Neural cell (in vitro differentiated cells): ENCODE results near the gene MACROH2A1. TPM values are rescaled to one million over a fixed set of nuclear protein-coding genes. Genes with fewer than 3 reads are reported as not detected.

Experiments used
- H2AFZ ChIP-seq: fragments of 200-600, 300-800 bp; sonication (generic), shearing (Covaris generic); 2 replicates; pipeline ENCODE4 v1.6.0; 2014; ENCODE audit warnings: low read depth, mild to moderate bottlenecking, antibody characterized with exemption, low read length, moderate library complexity
- H3F3A ChIP-seq: fragments of 200-600 bp; shearing (Covaris generic); 2 replicates; pipeline ENCODE4 v1.6.1; 2016; ENCODE audit warnings: mild to moderate bottlenecking, moderate library complexity, mixed read lengths, antibody characterized with exemption, low read length; ENCODE audit not compliant: insufficient read depth, poor library complexity, severe bottlenecking
- H3K27ac ChIP-seq: fragments of 200-600, 300-800 bp; sonication (generic), shearing (Covaris generic); 2 replicates; pipeline ENCODE4 v1.5.1; 2014; ENCODE audit warnings: mild to moderate bottlenecking, low read length, moderate library complexity
- H3K27me3 ChIP-seq: fragments of 300-800, 200-600 bp; sonication (generic), shearing (Covaris generic); 2 replicates; pipeline ENCODE4 v1.6.0; 2014; ENCODE audit warnings: mild to moderate bottlenecking, low read depth, low read length, moderate library complexity; ENCODE audit not compliant: insufficient read depth
- H3K36me3 ChIP-seq: fragments of 300-800, 200-600 bp; sonication (generic), shearing (Covaris generic); 2 replicates; pipeline ENCODE4 v1.5.1; 2014; ENCODE audit warnings: mild to moderate bottlenecking, antibody characterized with exemption, low read length, moderate library complexity; ENCODE audit not compliant: insufficient read depth
- H3K4me2 ChIP-seq: fragments of 300-800, 200-600 bp; sonication (generic), shearing (Covaris generic); 2 replicates; pipeline ENCODE4 v1.6.0; 2014; ENCODE audit warnings: mild to moderate bottlenecking, low read length
- H3K4me3 ChIP-seq: fragments of 300-800, 200-600 bp; sonication (generic), shearing (Covaris generic); 2 replicates; pipeline ENCODE4 v1.5.1; 2014; ENCODE audit warnings: mild to moderate bottlenecking, low read length, moderate library complexity
- H3K79me2 ChIP-seq: fragments of 200-600 bp; shearing (Covaris generic); replicated peaks from 2 replicates; pipeline ENCODE4 v1.6.0; 2014; ENCODE audit warnings: mild to moderate bottlenecking, low read length, moderate library complexity; ENCODE audit not compliant: insufficient read depth
- H3K9ac ChIP-seq: fragments of 300-800, 200-600 bp; sonication (generic), shearing (Covaris generic); 2 replicates; pipeline ENCODE4 v1.6.1; 2016; ENCODE audit warnings: mild to moderate bottlenecking, low read length, mixed read lengths
- H3K9me2 ChIP-seq: fragments of 200-600 bp; shearing (Covaris generic); 2 replicates; pipeline ENCODE4 v1.6.1; 2016; ENCODE audit warnings: mild to moderate bottlenecking, low read length, mixed read lengths; ENCODE audit not compliant: insufficient read depth
- H3K9me3 ChIP-seq: fragments of 200-600, 300-800 bp; sonication (generic), shearing (Covaris generic); 2 replicates; pipeline ENCODE4 v1.6.1; 2016; ENCODE audit warnings: mild to moderate bottlenecking, mixed run types, low read length, moderate library complexity, mixed read lengths
- H4K20me1 ChIP-seq: fragments of 200-600 bp; shearing (Covaris generic); 2 replicates; pipeline ENCODE4 v1.6.1; 2016; ENCODE audit warnings: mild to moderate bottlenecking, mixed run types; ENCODE audit not compliant: insufficient read depth
- CTCF ChIP-seq: fragments of 450-650 bp; IDR thresholded peaks from 2 replicates; pipeline ENCODE4 v1.5.1; 2014; ENCODE audit warnings: antibody characterized with exemption, mild to moderate bottlenecking, moderate library complexity; ENCODE audit not compliant: poor library complexity, severe bottlenecking
- EP300 ChIP-seq: fragments of 450-650 bp; conservative IDR thresholded peaks from 2 replicates; pipeline ENCODE4 v1.6.1; 2014; ENCODE audit warnings: antibody characterized with exemption, mild to moderate bottlenecking, moderate library complexity; ENCODE audit not compliant: poor library complexity, severe bottlenecking
- EZH2 ChIP-seq: fragments of 200-600, 300-800 bp; shearing (Covaris generic), sonication (generic); IDR thresholded peaks from 2 replicates; pipeline ENCODE4 v1.6.1; 2014; ENCODE audit warnings: antibody characterized with exemption, low read length, borderline replicate concordance, mild to moderate bottlenecking; ENCODE audit not compliant: insufficient read depth, poor library complexity, severe bottlenecking
- MXI1 ChIP-seq: fragments of 450-650 bp; conservative IDR thresholded peaks from 2 replicates; pipeline ENCODE4 v1.6.1; 2014; ENCODE audit warnings: antibody characterized with exemption, mild to moderate bottlenecking; ENCODE audit not compliant: poor library complexity, severe bottlenecking
- POLR2AphosphoS5 ChIP-seq: IDR thresholded peaks from 2 replicates; pipeline ENCODE4 v1.6.1; 2012
- RAD21 ChIP-seq: fragments of 450-650 bp; conservative IDR thresholded peaks from 2 replicates; pipeline ENCODE4 v1.6.1; 2014; ENCODE audit warnings: antibody characterized with exemption, mild to moderate bottlenecking, moderate library complexity
- REST ChIP-seq: IDR thresholded peaks from 2 replicates; pipeline ENCODE4 v1.6.1; 2012; ENCODE audit warnings: borderline replicate concordance
- SMC3 ChIP-seq: fragments of 450-650 bp; conservative IDR thresholded peaks from 2 replicates; pipeline ENCODE4 v1.6.1; 2014; ENCODE audit warnings: antibody characterized with exemption, mild to moderate bottlenecking, moderate library complexity; ENCODE audit not compliant: poor library complexity
- TAF1 ChIP-seq: IDR thresholded peaks from 2 replicates; pipeline ENCODE4 v1.6.1; 2012; ENCODE audit warnings: low read depth
- polyA plus RNA-seq: library from polyadenylated mRNA; depleted of rRNA; stranded (reverse); fragments of >200 nt; gene quantifications from 2 replicates; pipeline ENCODE4 v1.2.3, GENCODE V29; 2014

The MACROH2A1 gene
- polyA plus RNA-seq, 1 donor from 2014 or later, result 351 TPM

GRCh38 chr5:135400866-135401265 lies 1.8 kb upstream of the MACROH2A1 start:
- Histone ChIP-seq H3K4me3 (no peak overlapping the region), H3F3A (no peaks in the 10 kb centered on the region), H3K4me2 (no peak overlapping the region), H3K9ac (no peak overlapping the region), H3K27me3 (no peaks in the 10 kb centered on the region), H3K79me2 (peaks cover 33% of the 10 kb centered on the region), H2AFZ (no peak overlapping the region), H3K9me3 (no peaks in the 10 kb centered on the region), H4K20me1 (no peaks in the 10 kb centered on the region), H3K27ac (no peak overlapping the region), H3K36me3 (no peaks in the 10 kb centered on the region), H3K9me2 (no peaks in the 10 kb centered on the region)
- no peak for TF ChIP-seq SMC3
- TF ChIP-seq EP300, result no peak
- TF ChIP-seq MXI1, result no peak
- no peak for TF ChIP-seq REST
- no peak for TF ChIP-seq CTCF
- no peak for TF ChIP-seq TAF1
- TF ChIP-seq POLR2AphosphoS5, result no peak
- TF ChIP-seq EZH2, result no peak
- TF ChIP-seq RAD21, result no peak

DNA sequence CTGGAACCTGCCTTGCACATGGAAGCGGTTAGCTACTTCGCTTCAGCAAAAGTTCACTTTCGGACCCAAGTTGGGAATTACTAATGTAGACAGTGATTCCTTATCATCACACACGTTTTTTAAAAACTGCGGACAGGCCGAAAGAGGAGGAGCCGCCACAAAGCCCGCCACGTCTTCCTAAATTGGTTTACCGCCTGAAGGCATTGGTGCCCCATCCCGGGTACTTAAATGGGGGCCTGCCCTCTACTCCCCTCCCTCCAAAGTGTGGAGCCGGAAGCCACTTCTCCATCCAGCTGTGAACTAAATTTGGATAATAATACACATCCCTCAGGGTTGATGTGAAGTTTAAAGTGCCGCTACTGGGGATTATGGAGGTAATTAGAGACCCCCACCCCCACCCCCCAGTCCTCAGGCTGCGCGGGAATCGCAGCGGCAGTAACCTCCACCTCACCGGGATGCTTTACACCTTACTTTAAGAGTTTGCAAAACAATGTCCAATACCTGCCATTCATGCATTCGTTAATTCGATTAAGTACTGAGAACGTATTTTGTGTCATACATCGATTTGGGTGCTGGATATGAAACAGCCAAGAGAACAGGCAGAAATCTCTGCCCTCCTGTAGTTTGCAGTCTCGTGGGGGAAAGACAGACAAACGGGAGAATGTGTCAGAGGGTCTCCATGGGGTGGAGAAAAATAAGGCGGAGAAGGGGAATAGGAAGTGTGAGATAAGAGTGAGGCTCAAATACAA lies 937 bp upstream of the MACROH2A1 start:
- no peaks in the 10 kb centered on the region for H3K9me2 ChIP-seq
- no peaks in the 10 kb centered on the region for H3K27me3 ChIP-seq
- H2AFZ ChIP-seq, result peak overlapping the region; percentile 98
- no peaks in the 10 kb centered on the region for H3K9me3 ChIP-seq
- H3K4me2 ChIP-seq, result peak overlapping the region; percentile 74
- H4K20me1 ChIP-seq, result no peaks in the 10 kb centered on the region
- peak overlapping the region; percentile 74 for H3K27ac ChIP-seq
- TF ChIP-seq POLR2AphosphoS5 (no peak), REST (no peak), TAF1 (no peak), CTCF (no peak), RAD21 (no peak), EP300 (no peak), SMC3 (no peak), MXI1 (no peak), EZH2 (no peak)
- H3K9ac ChIP-seq, result peak overlapping the region; percentile 91
- H3K36me3 ChIP-seq, result no peaks in the 10 kb centered on the region
- peak overlapping the region; percentile 95 for H3K4me3 ChIP-seq
- H3K79me2 ChIP-seq, result peaks cover 42% of the 10 kb centered on the region
- no peaks in the 10 kb centered on the region for H3F3A ChIP-seq
